ENCODE data around the gene SAMD4B. TPM values are rescaled to one million over a fixed set of nuclear protein-coding genes. Genes with fewer than 3 reads are reported as not detected.
A peak's percentile ranks its signal among the peaks of the same experiment; 100 is the strongest.
"Not testable (repeated sequence)": the region's sequence is repeated elsewhere in the genome, so short reads cannot be mapped to it uniquely, and the experiment has no call there.

Gene SAMD4B
- total RNA-seq, 1 experiment from 2014 or later: 64.2 TPM

- in situ Hi-C loops (cut with HindIII; ENCODE audit: low sequenced_read_pairs); DNase-seq (ENCODE audit: low spot score): not testable (repeated sequence)
Observed at GRCh38 chr19:39309305-39309670, 32.9 kb upstream of the SAMD4B start.

GRCh38 chr19:39310558-39311311, 31.5 kb upstream of the SAMD4B start:
- in situ Hi-C loops (cut with HindIII; ENCODE audit: low sequenced_read_pairs): no loop called here
- peak; percentile 93 for DNase-seq (ENCODE audit: low spot score)

GRCh38 chr19:39314016-39314728, 28.0 kb upstream of the SAMD4B start:
- DNase-seq (ENCODE audit: low spot score): no peak
- in situ Hi-C loops (cut with HindIII; ENCODE audit: low sequenced_read_pairs): no loop called here

GRCh38 chr19:39315933-39316332, 26.3 kb upstream of the SAMD4B start:
- no peak for DNase-seq (ENCODE audit: low spot score)
- in situ Hi-C loops (cut with HindIII; ENCODE audit: low sequenced_read_pairs): no loop called here

GRCh38 chr19:39316627-39317321, 25.4 kb upstream of the SAMD4B start:
- no peak for DNase-seq (ENCODE audit: low spot score)
- in situ Hi-C loops (cut with HindIII; ENCODE audit: low sequenced_read_pairs): no loop called here

- DNase-seq (ENCODE audit: low spot score): no peak
- in situ Hi-C loops (cut with HindIII; ENCODE audit: low sequenced_read_pairs): no loop called here
Observed at GRCh38 chr19:39317476-39317875, 24.7 kb upstream of the SAMD4B start.

- peak; percentile 37 for DNase-seq (ENCODE audit: low spot score)
- in situ Hi-C loops (cut with HindIII; ENCODE audit: low sequenced_read_pairs): no loop called here
Observed at GRCh38 chr19:39318071-39318470, 24.1 kb upstream of the SAMD4B start.

- no peak for DNase-seq (ENCODE audit: low spot score)
- in situ Hi-C loops (cut with HindIII; ENCODE audit: low sequenced_read_pairs): no loop called here
Observed at GRCh38 chr19:39318690-39319089, 23.5 kb upstream of the SAMD4B start.

GRCh38 chr19:39319098-39319891, 22.9 kb upstream of the SAMD4B start:
- in situ Hi-C loops (cut with HindIII; ENCODE audit: low sequenced_read_pairs): no loop called here
- DNase-seq (ENCODE audit: low spot score): no peak

- in situ Hi-C loops (cut with HindIII; ENCODE audit: low sequenced_read_pairs): no loop called here
- DNase-seq (ENCODE audit: low spot score): no peak
Observed at GRCh38 chr19:39319892-39320248, 22.4 kb upstream of the SAMD4B start.

- no peak for DNase-seq (ENCODE audit: low spot score)
- in situ Hi-C loops (cut with HindIII; ENCODE audit: low sequenced_read_pairs): no loop called here
Observed at GRCh38 chr19:39321117-39321831, 20.9 kb upstream of the SAMD4B start.

GRCh38 chr19:39321832-39322176, 20.4 kb upstream of the SAMD4B start:
- in situ Hi-C loops (cut with HindIII; ENCODE audit: low sequenced_read_pairs): no loop called here
- no peak for DNase-seq (ENCODE audit: low spot score)

- DNase-seq (ENCODE audit: low spot score): no peak
- in situ Hi-C loops (cut with HindIII; ENCODE audit: low sequenced_read_pairs): no loop called here
Observed at GRCh38 chr19:39324242-39324842, 17.9 kb upstream of the SAMD4B start.

- DNase-seq (ENCODE audit: low spot score): no peak
- in situ Hi-C loops (cut with HindIII; ENCODE audit: low sequenced_read_pairs): no loop called here
Observed at GRCh38 chr19:39325778-39326665, 16.2 kb upstream of the SAMD4B start.

GRCh38 chr19:39327363-39328045, 14.7 kb upstream of the SAMD4B start:
- no peak for DNase-seq (ENCODE audit: low spot score)
- in situ Hi-C loops (cut with HindIII; ENCODE audit: low sequenced_read_pairs): no loop called here

GRCh38 chr19:39328046-39328705, 14.0 kb upstream of the SAMD4B start:
- in situ Hi-C loops (cut with HindIII; ENCODE audit: low sequenced_read_pairs): no loop called here
- peak; percentile 85 for DNase-seq (ENCODE audit: low spot score)

- in situ Hi-C loops (cut with HindIII; ENCODE audit: low sequenced_read_pairs): no loop called here
Observed at GRCh38 chr19:39329948-39330347, 12.3 kb upstream of the SAMD4B start.

More at GRCh38 chr19:39329948-39330347, 12.3 kb upstream of the SAMD4B start:
- DNase-seq (ENCODE audit: low spot score): no peak

Data from G401 (cell line).